DND-41 (cell line): ENCODE results near the gene MAGIX.

Experiments used
- ATAC-seq: fragments of 200-7000 bp; cut with Tn5 transposase; 3 replicates; pipeline ENCODE4 v1.9.1; 2021; ENCODE audit warnings: low read depth; ENCODE audit not compliant: insufficient read depth
- DNase-seq: peaks from one replicate; pipeline ENCODE4 v3.0.0-alpha.2; 2020
- H2AFZ ChIP-seq: 2 replicates; pipeline ENCODE4 v1.6.0; 2012; ENCODE audit warnings: low read depth, low read length
- H3K27ac ChIP-seq: 2 replicates; pipeline ENCODE4 v1.5.1; 2012; ENCODE audit warnings: low read length, inconsistent platforms
- H3K27me3 ChIP-seq: fragments of 200-600 bp; sonication (generic); 2 replicates; pipeline ENCODE4 v1.6.0; 2012; ENCODE audit warnings: low read length, mild to moderate bottlenecking, inconsistent platforms; ENCODE audit not compliant: insufficient read depth, poor library complexity
- H3K36me3 ChIP-seq: 2 replicates; pipeline ENCODE4 v1.5.1; 2012; ENCODE audit warnings: low read length, inconsistent platforms; ENCODE audit not compliant: insufficient read depth
- H3K4me1 ChIP-seq: 2 replicates; pipeline ENCODE4 v1.5.1; 2012; ENCODE audit warnings: mild to moderate bottlenecking, low read length; ENCODE audit not compliant: insufficient read depth
- H3K4me2 ChIP-seq: 2 replicates; pipeline ENCODE4 v1.6.0; 2012; ENCODE audit warnings: mild to moderate bottlenecking, moderate library complexity, low read length, inconsistent platforms; ENCODE audit not compliant: insufficient read depth
- H3K4me3 ChIP-seq, 2 experiments: fragments of 200-600 bp in 1 of 2; shearing (Covaris generic) in 1 of 2; 2 replicates each; pipeline ENCODE4 v1.5.1; 2012 to 2016; ENCODE audit warnings: inconsistent platforms in 2 of 2, low read length in 2 of 2, mild to moderate bottlenecking in 2 of 2, low read depth in 1 of 2, moderate library complexity in 1 of 2
- H3K79me2 ChIP-seq: 2 replicates; pipeline ENCODE4 v1.6.0; 2012; ENCODE audit warnings: low read length, inconsistent platforms; ENCODE audit not compliant: insufficient read depth
- H3K9ac ChIP-seq: 2 replicates; pipeline ENCODE4 v1.6.0; 2012; ENCODE audit warnings: low read depth, mild to moderate bottlenecking, inconsistent platforms, low read length, moderate library complexity
- H3K9me3 ChIP-seq: 2 replicates; pipeline ENCODE4 v1.5.1; 2012; ENCODE audit warnings: low read length, moderate library complexity, mild to moderate bottlenecking, inconsistent platforms; ENCODE audit not compliant: insufficient read depth, severe bottlenecking
- H4K20me1 ChIP-seq: 2 replicates; pipeline ENCODE4 v1.6.0; 2012; ENCODE audit warnings: low read length; ENCODE audit not compliant: insufficient read depth
- CTCF ChIP-seq: IDR thresholded peaks from 2 replicates; pipeline ENCODE4 v1.5.1; 2012; ENCODE audit warnings: borderline replicate concordance, low read length, moderate library complexity, mild to moderate bottlenecking; ENCODE audit not compliant: poor library complexity, severe bottlenecking; ENCODE audit errors: extremely low read depth
- EZH2 ChIP-seq: IDR thresholded peaks from 3 replicates; pipeline ENCODE4 v1.6.1; 2012; ENCODE audit warnings: borderline replicate concordance, low read depth, mild to moderate bottlenecking, moderate library complexity, low read length, inconsistent platforms; ENCODE audit not compliant: severe bottlenecking

The MAGIX gene

DNA sequence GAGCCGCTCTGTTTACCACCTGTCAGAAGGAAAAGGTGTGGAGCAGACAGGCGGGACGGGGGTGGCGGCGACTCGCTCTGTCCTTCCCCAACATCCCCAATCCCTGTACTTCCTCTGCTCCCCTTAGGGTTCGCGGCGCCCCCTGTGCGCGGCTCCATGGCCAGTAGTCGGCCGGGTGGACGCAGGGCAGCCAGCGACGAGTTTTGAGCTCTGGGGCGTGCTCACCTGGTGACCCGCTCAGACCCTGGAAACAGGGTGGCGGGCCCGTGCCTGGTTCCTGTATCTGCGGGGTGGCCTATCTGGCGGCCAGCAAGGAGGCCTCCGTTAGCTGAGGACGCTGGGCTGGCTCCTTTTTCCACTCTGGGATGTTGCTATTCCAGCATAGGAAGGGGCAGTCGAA, 5.4 kb upstream of the MAGIX start:
- H3K4me2 ChIP-seq = no peak overlapping the region
- peaks cover 21% of the 10 kb centered on the region for H3K4me1 ChIP-seq
- ATAC-seq (no peak), DNase-seq (no peak)
- no peaks in the 10 kb centered on the region for H3K79me2 ChIP-seq
- no peaks in the 10 kb centered on the region for H4K20me1 ChIP-seq
- H3K27ac ChIP-seq = no peak overlapping the region
- H3K4me3 ChIP-seq = no peak overlapping the region
- H3K27me3 ChIP-seq = no peaks in the 10 kb centered on the region
- H3K9me3 ChIP-seq = no peaks in the 10 kb centered on the region
- H2AFZ ChIP-seq = no peak overlapping the region
- TF ChIP-seq CTCF (no peak), EZH2 (no peak)
- H3K36me3 ChIP-seq = no peaks in the 10 kb centered on the region
- H3K9ac ChIP-seq = no peak overlapping the region

- Histone ChIP-seq H2AFZ (no peak overlapping the region), H3K27me3 (no peaks in the 10 kb centered on the region), H3K27ac (no peak overlapping the region), H3K79me2 (no peaks in the 10 kb centered on the region), H3K4me3 (no peak overlapping the region), H3K36me3 (no peaks in the 10 kb centered on the region), H3K9me3 (no peaks in the 10 kb centered on the region), H4K20me1 (no peaks in the 10 kb centered on the region), H3K4me1 (peaks cover 34% of the 10 kb centered on the region), H3K4me2 (no peak overlapping the region), H3K9ac (no peak overlapping the region)
- TF ChIP-seq CTCF (no peak), EZH2 (no peak)
- ATAC-seq = no peak
- DNase-seq = no peak
Observed at GRCh38 chrX:49160908-49161307, 1.6 kb upstream of the MAGIX start.

DNA sequence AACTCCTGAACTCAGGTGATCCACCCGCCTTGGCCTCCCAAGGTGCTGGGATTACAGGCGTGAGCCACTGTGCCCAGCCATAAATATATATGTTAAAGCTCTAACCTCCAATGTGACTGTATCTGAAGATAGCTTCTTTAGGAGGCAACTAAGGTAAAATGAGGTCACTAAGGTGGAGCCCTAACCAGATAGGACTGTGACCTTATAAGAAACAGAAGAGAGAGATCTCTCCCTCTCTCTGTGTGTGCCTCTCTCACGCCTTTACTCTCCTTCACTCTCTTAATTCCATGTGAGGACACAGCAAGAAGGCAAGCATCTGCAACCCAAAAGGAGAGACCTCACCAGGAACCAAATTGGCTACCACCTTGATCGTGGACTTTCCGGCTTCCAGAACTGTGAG, 926 bp upstream of the MAGIX start:
- Histone ChIP-seq H3K79me2 (no peaks in the 10 kb centered on the region), H3K27me3 (no peaks in the 10 kb centered on the region), H2AFZ (no peak overlapping the region), H3K36me3 (no peaks in the 10 kb centered on the region), H3K27ac (no peak overlapping the region), H3K9ac (no peak overlapping the region), H4K20me1 (no peaks in the 10 kb centered on the region), H3K4me3 (no peak overlapping the region), H3K4me1 (peaks cover 35% of the 10 kb centered on the region), H3K9me3 (no peaks in the 10 kb centered on the region), H3K4me2 (no peak overlapping the region)
- ATAC-seq = no peak
- TF ChIP-seq EZH2 (no peak), CTCF (no peak)
- no peak for DNase-seq
